GM19035 (cell line): ENCODE results near the gene KAZALD1.

ENCODE experiments used
- ATAC-seq: cut with Tn5 transposase; IDR thresholded peaks from one replicate; pipeline ENCODE4 v1.9.1; 2021; ENCODE audit not compliant: unreplicated experiment

KAZALD1 gene

DNA sequence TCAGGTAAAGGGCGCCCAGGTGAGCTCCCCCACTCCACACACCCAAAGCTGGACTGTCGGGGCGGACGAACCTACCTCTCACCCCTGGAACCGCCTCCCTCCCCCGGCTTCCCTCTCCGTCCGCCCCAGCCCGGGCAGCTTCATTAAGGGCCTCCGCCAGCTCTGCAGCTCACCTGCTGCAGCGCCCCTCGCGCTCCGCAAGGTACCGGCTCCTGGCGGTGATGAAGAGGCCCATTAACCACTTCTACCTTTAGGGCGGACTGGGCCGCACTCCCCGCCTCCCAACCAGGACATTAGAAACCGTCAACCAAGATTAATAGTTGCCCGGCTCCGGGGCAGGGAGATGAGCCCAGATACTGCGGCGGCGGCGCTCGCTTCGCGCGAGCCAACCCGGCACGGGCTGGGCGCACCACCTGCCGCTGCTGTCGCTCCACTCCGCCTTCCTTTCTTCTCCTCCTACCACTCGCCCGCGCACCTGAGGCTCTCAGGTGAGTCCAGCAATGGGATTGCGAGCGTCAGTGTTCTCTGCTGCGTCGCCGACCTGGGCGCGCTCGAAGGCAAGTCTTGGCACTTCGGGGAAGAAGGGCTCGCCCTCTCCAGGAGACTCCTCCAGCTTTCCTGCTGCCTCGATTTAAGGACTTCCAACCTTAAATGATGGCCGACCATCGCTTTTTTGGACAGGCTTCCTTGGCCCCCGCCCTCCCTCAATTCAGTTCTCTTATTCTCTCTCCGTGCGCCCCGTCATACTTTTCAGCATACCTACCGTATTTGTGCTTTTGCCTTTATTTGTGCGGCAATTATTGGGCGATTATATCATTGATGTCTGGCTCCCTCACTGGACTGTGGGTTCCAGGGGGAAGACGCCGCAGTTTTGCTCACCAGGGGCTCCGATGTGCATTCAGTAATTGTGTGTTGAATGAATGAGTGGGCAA lies 13.6 kb upstream of the KAZALD1 start:
- ATAC-seq, result no peak

DNA sequence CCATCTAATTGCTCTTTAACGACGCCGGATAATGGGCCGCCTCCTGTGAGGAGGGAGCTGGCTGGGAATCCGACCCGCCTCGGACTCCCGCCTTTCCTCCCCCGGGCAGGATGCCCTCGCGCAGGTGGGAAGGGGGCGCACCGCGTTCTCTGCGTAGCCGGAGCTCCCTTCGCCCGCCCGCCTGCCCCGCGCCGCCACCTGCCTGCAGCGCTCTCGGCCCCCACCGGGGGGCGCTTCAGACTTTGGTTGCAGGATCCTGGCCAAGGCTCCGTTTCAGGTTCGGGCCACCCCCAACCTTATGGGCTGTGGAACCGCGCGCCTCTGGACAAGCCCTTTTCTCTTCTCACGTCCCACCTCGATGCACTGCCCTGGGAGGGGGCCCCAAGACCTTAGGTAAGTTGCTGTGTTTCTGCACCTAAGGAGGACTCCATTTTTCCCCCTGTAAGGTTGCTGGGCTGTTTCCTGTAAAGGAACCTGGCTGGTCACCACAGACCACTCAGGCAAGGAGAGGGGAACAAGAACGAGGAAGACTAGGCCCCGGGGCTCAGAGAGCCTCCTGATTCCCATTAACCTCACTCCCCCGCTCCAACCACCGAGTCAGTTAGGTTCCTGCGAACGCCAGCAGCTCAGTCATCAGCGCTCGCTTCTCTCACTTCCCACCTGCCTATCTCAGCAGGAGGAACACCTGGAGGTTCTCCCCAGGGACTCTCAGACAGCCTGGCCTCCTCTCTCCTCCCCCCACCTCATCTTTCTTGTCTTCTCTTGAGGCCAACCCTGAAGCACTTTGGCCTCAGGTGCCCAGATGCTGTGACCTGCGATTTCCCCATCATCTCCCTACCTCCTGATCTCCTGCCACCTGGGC lies 11.3 kb upstream of the KAZALD1 start:
- ATAC-seq, result peak; percentile 80

DNA sequence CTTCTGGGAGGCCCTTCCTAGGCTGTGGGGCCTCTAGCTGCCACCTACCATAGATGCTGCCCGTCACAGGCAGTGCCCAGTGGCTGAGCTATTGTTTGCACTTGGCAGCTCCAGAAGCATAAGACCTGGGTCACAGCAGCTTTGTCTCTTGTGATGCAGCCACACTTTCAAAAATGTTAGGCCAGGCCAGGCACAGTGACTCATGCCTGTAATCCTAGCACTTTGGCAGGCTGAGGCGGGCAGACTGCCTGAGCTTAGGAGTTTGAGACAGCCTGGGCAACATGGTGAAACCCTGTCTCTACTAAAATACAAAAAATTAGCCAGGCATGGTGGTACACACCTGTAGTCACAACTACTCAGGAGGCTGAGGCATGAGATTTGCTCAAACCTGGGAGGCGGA lies 9.5 kb upstream of the KAZALD1 start:
- no peak for ATAC-seq

DNA sequence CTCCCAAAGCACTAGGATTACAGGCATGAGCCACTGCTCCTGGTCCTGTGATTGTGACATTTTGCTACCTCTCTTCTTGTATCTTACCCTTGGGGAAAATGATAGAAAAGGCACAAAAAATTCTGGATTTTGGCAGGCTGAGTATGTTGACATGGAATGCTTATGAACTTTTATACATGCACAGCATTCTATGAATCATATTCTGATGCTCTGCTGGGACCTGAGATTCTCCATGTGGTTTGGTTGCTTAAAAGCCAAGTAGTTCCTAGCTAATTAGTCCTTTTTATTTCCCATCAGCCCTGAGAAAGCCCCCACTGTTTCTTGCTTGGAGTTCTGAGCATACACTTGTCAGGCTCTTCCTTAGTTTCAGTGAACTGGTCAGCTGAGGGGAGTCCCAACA lies 8.3 kb upstream of the KAZALD1 start:
- no peak for ATAC-seq

GRCh38 chr10:101054351-101054750 lies 7.4 kb upstream of the KAZALD1 start:
- ATAC-seq, result no peak

DNA sequence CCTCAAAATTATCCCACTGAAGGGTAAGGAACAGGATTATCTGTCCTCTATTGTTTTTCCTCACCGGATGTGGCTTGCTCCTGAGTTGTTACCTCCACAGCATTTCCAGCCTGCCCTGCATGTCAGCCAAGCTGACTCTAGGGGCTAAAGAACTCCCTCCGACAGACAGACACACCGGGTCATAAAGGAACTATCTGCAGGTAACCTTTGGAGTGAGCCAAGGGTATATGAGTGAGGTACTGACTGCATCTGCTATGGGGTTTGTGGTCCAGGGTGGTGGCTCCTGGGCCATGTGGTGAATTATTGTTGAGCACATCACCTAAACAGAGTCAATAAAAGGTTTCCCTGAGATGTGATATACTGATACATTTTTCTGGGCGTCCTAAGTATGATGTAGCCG lies 6.9 kb upstream of the KAZALD1 start:
- no peak for ATAC-seq

GRCh38 chr10:101055411-101055810 lies 6.4 kb upstream of the KAZALD1 start:
- no peak for ATAC-seq

GRCh38 chr10:101056365-101057151 lies 5.2 kb upstream of the KAZALD1 start:
- ATAC-seq, result no peak

DNA sequence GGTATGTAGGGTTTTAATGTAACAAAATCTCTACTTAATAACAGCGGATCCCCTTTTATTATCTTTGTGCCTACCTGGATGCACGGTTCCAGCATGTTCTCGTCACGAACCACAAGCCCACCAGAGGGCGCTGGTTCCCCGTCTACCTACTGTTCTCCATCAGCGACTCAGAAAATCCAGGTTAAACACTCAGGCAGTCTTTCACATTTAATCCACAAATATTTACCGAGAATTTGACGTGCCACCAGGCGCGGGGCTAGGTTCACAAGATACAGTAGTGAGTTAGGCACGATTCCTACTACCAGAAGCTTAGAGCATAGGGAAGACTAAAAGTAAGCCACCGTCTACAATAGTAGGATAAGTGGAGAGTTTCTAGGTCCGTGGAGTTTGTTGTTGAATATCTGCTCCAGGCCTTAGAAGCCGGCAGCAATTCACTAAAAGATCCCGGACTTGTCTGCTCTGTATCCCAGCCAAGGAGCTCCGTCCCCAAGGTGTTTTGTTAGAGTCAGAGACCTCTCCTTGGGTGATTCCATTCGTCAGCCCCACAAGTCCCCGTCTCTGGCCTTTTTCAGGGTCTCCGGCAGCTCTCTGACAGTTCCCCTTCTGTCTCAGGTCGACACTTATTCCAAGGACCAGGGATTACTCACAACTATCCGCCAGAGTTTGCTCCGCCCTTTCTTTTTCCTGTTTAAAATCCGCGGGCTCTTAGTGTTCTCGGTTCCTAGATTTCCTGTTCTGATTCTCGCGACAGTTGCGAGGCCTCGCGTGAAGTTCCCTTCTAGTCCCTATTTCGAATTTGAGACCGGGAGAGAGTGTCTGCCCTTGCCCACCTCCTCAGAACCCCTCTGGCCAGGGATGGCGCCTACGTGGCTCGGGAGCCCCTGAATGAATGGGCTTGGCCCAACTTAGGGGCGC lies 1.5 kb upstream of the KAZALD1 start:
- peak; percentile 50 for ATAC-seq

- peak; percentile 60 for ATAC-seq
Observed at GRCh38 chr10:101060951-101061623, 702 bp upstream of the KAZALD1 start.

- no peak for ATAC-seq
Observed at GRCh38 chr10:101062232-101063049, 652 bp downstream of the KAZALD1 start.

DNA sequence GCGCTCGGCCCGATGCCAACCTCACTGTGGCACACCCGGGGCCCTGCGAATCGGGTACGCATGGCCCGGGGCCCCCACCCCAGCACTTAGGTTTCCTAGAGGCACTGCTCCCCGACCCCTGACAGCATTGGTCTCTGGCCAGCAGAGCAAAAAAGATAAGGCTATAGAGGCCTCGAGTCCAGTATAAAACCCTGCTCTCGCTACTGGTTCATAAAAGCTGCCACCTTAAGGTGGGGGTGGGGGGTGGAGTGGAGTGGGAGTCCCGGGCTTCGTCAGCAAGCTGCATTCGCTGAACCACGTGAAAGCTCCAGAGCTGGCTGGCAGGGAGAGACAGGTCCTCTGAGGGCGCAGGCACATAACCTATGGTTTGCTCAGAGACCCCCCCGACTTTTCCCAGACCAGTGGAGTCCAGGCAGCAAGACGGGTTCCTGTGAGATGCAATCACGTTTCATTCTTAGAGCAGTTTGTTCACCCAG lies 1.3 kb downstream of the KAZALD1 start:
- ATAC-seq, result no peak

DNA sequence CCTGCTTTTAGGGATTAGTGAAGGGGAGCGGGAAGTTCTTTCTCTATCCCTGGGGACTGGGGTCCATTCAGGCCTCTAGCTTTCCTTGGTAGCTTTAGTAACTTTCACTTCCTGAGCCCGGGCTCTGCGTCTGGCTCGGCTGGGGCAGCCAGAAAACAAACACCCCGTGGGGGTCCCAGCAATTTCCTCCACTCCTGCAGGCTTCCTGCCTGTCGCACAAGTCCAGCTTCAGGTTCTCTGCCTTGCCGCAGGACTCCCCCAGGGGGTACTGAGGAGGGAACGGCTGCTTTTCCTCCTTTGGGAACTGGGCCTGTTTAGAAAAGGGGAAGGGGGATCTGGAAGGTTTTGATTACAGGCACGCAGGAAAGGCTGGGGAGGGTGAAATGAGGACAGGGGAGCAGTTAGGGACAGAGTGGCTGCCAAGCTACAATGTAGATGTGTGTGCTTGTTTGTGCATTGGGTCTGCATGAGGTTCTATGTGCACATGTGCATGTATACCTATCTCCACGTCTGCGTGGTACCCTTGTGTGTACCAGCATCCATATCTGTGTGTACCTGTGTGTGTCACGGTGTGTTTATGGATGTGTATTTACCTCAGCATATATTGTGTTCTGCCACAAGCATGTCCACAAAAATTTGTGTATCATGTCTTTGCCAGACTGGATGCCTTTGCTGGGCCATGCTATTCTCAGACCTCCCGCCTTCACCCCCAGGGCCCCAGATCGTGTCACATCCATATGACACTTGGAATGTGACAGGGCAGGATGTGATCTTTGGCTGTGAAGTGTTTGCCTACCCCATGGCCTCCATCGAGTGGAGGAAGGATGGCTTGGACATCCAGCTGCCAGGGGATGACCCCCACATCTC lies 2.0 kb downstream of the KAZALD1 start:
- ATAC-seq, result no peak

DNA sequence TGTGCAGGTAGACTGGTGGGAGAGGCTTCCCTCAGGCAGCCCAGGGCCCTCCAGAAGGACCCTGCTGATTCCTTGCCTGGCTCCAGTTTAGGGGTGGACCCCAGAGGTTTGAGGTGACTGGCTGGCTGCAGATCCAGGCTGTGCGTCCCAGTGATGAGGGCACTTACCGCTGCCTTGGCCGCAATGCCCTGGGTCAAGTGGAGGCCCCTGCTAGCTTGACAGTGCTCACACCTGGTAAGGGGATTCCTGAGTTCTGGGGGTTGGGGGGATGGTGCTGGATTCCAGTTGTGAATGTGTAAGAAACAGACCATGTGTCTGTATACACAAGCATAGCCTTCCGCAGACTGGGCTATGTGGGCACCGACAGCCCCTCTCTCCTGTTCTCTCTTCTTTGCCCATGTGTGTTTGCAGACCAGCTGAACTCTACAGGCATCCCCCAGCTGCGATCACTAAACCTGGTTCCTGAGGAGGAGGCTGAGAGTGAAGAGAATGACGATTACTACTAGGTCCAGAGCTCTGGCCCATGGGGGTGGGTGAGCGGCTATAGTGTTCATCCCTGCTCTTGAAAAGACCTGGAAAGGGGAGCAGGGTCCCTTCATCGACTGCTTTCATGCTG lies 2.7 kb downstream of the KAZALD1 start:
- no peak for ATAC-seq

DNA sequence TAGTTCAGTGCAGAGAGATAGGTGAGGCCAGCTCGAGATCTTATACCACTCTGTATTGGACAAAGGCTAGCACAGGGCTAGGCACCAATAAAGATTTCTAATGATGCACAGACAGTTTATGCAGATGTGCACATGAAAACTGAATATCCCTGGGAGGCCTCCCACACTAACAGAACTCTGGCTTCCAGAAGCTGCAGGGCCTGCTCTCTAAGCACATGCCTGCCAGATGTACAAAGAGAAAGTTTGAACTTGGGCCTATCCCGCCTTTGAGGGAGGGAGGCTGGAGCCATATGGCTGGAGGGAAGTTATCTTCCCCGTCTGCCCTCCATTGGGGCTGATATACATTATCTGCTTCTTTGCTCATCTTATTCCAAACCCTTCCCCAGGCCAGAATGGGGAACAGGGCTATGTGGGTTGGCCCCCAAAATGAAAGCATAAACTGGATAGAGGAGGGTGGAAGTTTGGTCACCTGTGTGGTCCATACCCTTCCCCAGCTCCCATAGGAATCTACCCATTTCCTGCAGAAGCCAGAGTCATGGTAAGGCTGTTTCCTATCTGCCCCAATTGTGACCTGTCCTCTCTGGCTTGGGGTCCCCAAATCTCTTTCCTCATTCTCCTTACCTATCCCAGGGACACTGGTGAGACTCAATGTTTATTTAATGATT lies 3.8 kb downstream of the KAZALD1 start:
- ATAC-seq, result no peak

DNA sequence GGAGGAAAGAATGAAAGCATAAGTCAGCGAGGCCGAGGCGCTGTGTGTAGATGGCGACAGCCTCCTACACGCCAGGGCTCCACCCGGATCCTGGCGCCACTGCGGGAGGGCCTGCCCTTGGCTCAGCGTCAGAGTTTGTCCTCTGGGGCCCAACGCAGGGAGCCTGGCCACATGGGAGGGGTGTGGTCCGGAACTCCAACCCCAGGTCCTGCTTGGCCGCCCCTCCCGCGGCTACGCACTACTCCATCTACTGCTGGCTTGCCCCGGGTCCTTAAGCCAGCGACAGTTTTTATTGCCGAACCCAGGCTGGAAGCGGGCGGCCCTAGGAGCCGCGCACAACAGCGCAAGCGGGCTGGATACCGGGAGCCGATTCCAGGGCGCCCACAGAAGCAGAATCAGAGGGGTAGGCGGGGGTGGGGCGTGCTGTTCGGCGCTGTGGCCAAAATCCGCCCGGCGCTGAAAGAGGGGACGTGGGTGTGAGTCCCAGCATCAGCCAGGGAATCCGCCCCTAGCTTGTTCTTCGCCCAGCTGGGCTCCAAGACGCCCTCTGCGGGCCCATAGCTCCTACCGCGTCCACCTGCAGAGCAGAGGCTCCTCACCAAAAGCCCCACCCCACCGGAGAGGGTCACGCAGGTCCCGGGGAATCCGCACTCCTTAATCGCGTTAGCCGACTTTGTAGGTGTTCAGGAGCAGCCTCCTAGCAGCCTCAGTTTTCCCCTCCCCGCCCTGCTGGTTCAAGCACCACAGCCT lies 4.5 kb downstream of the KAZALD1 start:
- ATAC-seq, result no peak
